Fibroblast of skin of right biceps (primary cell): ENCODE measurements around the gene NTRK3.
A peak's percentile ranks its signal among the peaks of the same experiment; 100 is the strongest.

Experiments used
- DNase-seq: peaks from one replicate; pipeline ENCODE4 v3.0.0-alpha.2; 2013

Gene NTRK3

GRCh38 chr15:88178631-88179030 lies 77.9 kb downstream of the NTRK3 start:
- no peak for DNase-seq

- no peak for DNase-seq
Measured at GRCh38 chr15:88177451-88177850, 79.1 kb downstream of the NTRK3 start.

- DNase-seq, result no peak
Measured at GRCh38 chr15:88174571-88174970, 82.0 kb downstream of the NTRK3 start.

GRCh38 chr15:88166082-88166993 lies 90.2 kb downstream of the NTRK3 start:
- peak; percentile 42 for DNase-seq

GRCh38 chr15:88161636-88162035 lies 94.9 kb downstream of the NTRK3 start:
- DNase-seq, result peak; percentile 20

- no peak for DNase-seq
Measured at GRCh38 chr15:88155310-88155709, 101.2 kb downstream of the NTRK3 start.

- no peak for DNase-seq
Measured at GRCh38 chr15:88152672-88153071, 103.9 kb downstream of the NTRK3 start.

- DNase-seq, result no peak
Measured at GRCh38 chr15:88147760-88148159, 108.8 kb downstream of the NTRK3 start.

- peak; percentile 55 for DNase-seq
Measured at GRCh38 chr15:88144921-88145653, 111.5 kb downstream of the NTRK3 start.

- DNase-seq, result no peak
Measured at GRCh38 chr15:88142121-88142520, 114.4 kb downstream of the NTRK3 start.

- no peak for DNase-seq
Measured at GRCh38 chr15:88141269-88141889, 115.2 kb downstream of the NTRK3 start.

- DNase-seq, result peak; percentile 19
Measured at GRCh38 chr15:88140398-88140797, 116.1 kb downstream of the NTRK3 start.

GRCh38 chr15:88139936-88140335 lies 116.6 kb downstream of the NTRK3 start:
- DNase-seq, result no peak

- DNase-seq, result no peak
Measured at GRCh38 chr15:88133795-88134194, 122.7 kb downstream of the NTRK3 start.

GRCh38 chr15:88132499-88132898 lies 124.0 kb downstream of the NTRK3 start:
- peak; percentile 5 for DNase-seq

- DNase-seq, result peak; percentile 6
Measured at GRCh38 chr15:88131937-88132336, 124.6 kb downstream of the NTRK3 start.

GRCh38 chr15:88127432-88127790 lies 129.1 kb downstream of the NTRK3 start:
- DNase-seq, result peak; percentile 47

- peak; percentile 76 for DNase-seq
Measured at GRCh38 chr15:88126695-88127431, 129.7 kb downstream of the NTRK3 start.

GRCh38 chr15:88125576-88125975 lies 131.0 kb downstream of the NTRK3 start:
- no peak for DNase-seq

GRCh38 chr15:88124199-88124598 lies 132.3 kb downstream of the NTRK3 start:
- DNase-seq, result no peak

- no peak for DNase-seq
Measured at GRCh38 chr15:88121968-88122530, 134.5 kb downstream of the NTRK3 start.

- DNase-seq, result no peak
Measured at GRCh38 chr15:88120026-88120425, 136.5 kb downstream of the NTRK3 start.

GRCh38 chr15:88118741-88119140 lies 137.8 kb downstream of the NTRK3 start:
- DNase-seq, result no peak
